PC-9 (cell line): Measurements from ENCODE around the gene HIGD2B. TPM values are rescaled to one million over a fixed set of nuclear protein-coding genes. Genes with fewer than 3 reads are reported as not detected.
"Not testable (repeated sequence)": the region's sequence is repeated elsewhere in the genome, so short reads cannot be mapped to it uniquely, and the experiment has no call there.

Source experiments
- BruUV-seq: library from RNA; stranded (reverse); fragments of 400-500 nt; replicated peaks from 2 replicates; lab custom pipeline; 2021; lab: Mats Ljungman, UMichigan
- CTCF ChIA-PET: fragments of 300-600 bp; sonication (Branson Sonifier 250); formaldehyde crosslinking; loops from one replicate; lab custom pipeline; 2022; ENCODE audit warnings: antibody characterized with exemption; lab: Charles Lee
- POLR2A ChIA-PET: fragments of 300-600 bp; sonication (Branson Sonifier 250); formaldehyde crosslinking; loops from one replicate; lab custom pipeline; 2022; ENCODE audit warnings: antibody characterized with exemption; ENCODE audit not compliant: unreplicated experiment; lab: Charles Lee
- DNase-seq, 2 experiments: peaks; one replicate each; pipeline versions ENCODE4 v3.0.0 to v3.0.0-alpha.2; 2015 to 2022; ENCODE audit warnings: mixed read lengths in 1 of 2
- H2AFZ ChIP-seq: fragments of 200-600 bp; sonication (generic); 2 replicates; pipeline ENCODE4 v1.8.1; 2017; ENCODE audit warnings: antibody characterized with exemption
- H3F3A ChIP-seq: fragments of 200-600 bp; sonication (generic); 2 replicates; pipeline ENCODE4 v1.8.1; 2017; ENCODE audit warnings: antibody characterized with exemption, mild to moderate bottlenecking, low read depth; ENCODE audit not compliant: insufficient read depth
- H3K27ac ChIP-seq: fragments of 200-600 bp; sonication (generic); 2 replicates; pipeline ENCODE4 v1.6.1; 2016; ENCODE audit warnings: mixed run types
- H3K27me3 ChIP-seq: fragments of 200-600 bp; sonication (generic); 2 replicates; pipeline ENCODE4 v1.6.1; 2016; ENCODE audit warnings: low read depth, mixed run types; ENCODE audit not compliant: insufficient read depth
- H3K36me3 ChIP-seq: fragments of 200-600 bp; sonication (generic); 2 replicates; pipeline ENCODE4 v1.6.1; 2016; ENCODE audit warnings: low read depth, mixed run types
- H3K4me1 ChIP-seq: fragments of 200-600 bp; sonication (generic); replicated peaks from 2 replicates; pipeline ENCODE4 v1.6.1; 2016; ENCODE audit warnings: mixed run types; ENCODE audit not compliant: insufficient read depth
- H3K4me2 ChIP-seq: fragments of 200-600 bp; sonication (generic); 2 replicates; pipeline ENCODE4 v1.6.1; 2017; ENCODE audit warnings: mixed run types
- H3K4me3 ChIP-seq: fragments of 200-600 bp; sonication (generic); 2 replicates; pipeline ENCODE4 v1.6.1; 2016; ENCODE audit warnings: mixed run types
- H3K79me2 ChIP-seq: fragments of 200-600 bp; sonication (generic); 2 replicates; pipeline ENCODE4 v1.6.1; 2017; ENCODE audit warnings: low read depth, mixed run types
- H3K9me2 ChIP-seq: fragments of 200-600 bp; sonication (generic); 2 replicates; pipeline ENCODE4 v1.8.1; 2017; ENCODE audit warnings: mild to moderate bottlenecking; ENCODE audit not compliant: insufficient read depth
- H3K9me3 ChIP-seq: fragments of 200-600 bp; sonication (generic); 2 replicates; pipeline ENCODE4 v1.8.1; 2016; ENCODE audit warnings: low read depth; ENCODE audit not compliant: insufficient read depth
- H4K20me1 ChIP-seq: fragments of 200-600 bp; sonication (generic); 2 replicates; pipeline ENCODE4 v1.8.1; 2017; ENCODE audit not compliant: insufficient read depth
- EZH2 ChIP-seq: fragments of 200-600 bp; sonication (generic); IDR thresholded peaks from 2 replicates; pipeline ENCODE4 v1.8.0; 2017; ENCODE audit warnings: antibody characterized with exemption, low read depth
- intact Hi-C: fragments of 100-400 bp; cut with micrococcal nuclease; formaldehyde crosslinking; loops from one replicate; pipeline ENCODE4 v1.10.0; 2022; ENCODE audit not compliant: unreplicated experiment
- total RNA-seq: library from RNA; stranded (reverse); gene quantifications from 2 replicates; pipeline ENCODE4 v1.2.3, GENCODE V29; 2021
- TF ChIP-seq, protein P1 (sequence below): fragments of 200-600 bp; sonication (generic); conservative IDR thresholded peaks from 2 replicates; pipeline ENCODE4 v1.6.1; 2017; ENCODE audit warnings: mixed run types, antibody characterized with exemption, mild to moderate bottlenecking, moderate library complexity

Gene HIGD2B
- total RNA-seq, 1 experiment from 2014 or later: not detected

DNA sequence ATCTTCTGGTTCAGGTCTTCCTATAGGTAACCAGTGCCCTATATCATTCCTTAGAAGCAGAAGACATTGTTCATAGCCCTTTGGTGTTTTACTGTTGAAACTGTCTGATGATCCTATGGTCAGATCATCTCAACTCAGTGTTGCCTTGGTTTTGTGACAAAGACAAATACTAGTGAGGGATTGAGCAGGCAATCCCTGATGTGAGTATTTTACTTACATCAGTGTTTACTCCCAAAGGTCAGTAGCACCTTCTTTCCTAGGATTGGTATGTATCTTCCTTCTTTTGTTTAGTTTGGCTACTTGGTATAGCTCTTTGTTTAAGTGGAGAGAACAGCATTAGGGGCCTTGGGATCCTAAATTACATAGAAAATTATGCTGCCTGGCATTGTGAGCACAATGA lies 41.2 kb upstream of the HIGD2B start:
- POLR2A ChIA-PET: no interaction called here

DNA sequence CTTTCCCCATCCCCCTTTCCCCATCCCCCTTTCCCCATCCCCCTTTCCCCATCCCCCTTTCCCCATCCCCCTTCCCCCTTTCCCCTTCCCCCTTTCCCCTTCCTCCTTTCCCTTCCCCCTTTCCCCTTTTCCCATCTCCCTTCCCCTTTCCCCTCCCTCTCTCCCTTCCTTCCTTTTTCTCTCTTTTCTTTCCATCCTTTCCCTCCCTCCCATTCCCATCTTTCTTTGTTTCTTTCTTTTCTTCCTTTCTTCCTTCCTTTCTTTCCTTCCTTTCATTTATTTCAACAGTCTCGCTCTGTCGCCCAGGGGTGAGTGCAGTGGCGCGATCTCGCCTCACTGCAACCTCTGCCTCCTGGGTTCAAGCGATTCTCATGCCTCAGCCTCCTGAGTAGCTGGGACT lies 39.9 kb upstream of the HIGD2B start:
- CTCF ChIA-PET, H3K4me1 ChIP-seq, DNase-seq, H3K9me3 ChIP-seq, H3K79me2 ChIP-seq, H3K27me3 ChIP-seq, POLR2A ChIA-PET, H3F3A ChIP-seq, H2AFZ ChIP-seq, H3K27ac ChIP-seq, H3K9me2 ChIP-seq, H3K36me3 ChIP-seq, H3K4me3 ChIP-seq, H4K20me1 ChIP-seq, H3K4me2 ChIP-seq, BruUV-seq: not testable (repeated sequence)
- intact Hi-C loops: loop anchor here (10.0 kb wide), 1 partner anchor 509 kb away; no protein-coding TSS in a partner anchor

More for the DNA sequence above, 41.2 kb upstream of the HIGD2B start:
- H3K4me3 ChIP-seq: no peak overlapping the region
- H4K20me1 ChIP-seq: no peaks in the 10 kb centered on the region
- H3K27ac ChIP-seq: no peak overlapping the region
- no peaks in the 10 kb centered on the region for H3K27me3 ChIP-seq
- no peak overlapping the region for H2AFZ ChIP-seq
- H3K9me3 ChIP-seq: no peaks in the 10 kb centered on the region
- DNase-seq: no peak
- TF ChIP-seq, protein P1, sequence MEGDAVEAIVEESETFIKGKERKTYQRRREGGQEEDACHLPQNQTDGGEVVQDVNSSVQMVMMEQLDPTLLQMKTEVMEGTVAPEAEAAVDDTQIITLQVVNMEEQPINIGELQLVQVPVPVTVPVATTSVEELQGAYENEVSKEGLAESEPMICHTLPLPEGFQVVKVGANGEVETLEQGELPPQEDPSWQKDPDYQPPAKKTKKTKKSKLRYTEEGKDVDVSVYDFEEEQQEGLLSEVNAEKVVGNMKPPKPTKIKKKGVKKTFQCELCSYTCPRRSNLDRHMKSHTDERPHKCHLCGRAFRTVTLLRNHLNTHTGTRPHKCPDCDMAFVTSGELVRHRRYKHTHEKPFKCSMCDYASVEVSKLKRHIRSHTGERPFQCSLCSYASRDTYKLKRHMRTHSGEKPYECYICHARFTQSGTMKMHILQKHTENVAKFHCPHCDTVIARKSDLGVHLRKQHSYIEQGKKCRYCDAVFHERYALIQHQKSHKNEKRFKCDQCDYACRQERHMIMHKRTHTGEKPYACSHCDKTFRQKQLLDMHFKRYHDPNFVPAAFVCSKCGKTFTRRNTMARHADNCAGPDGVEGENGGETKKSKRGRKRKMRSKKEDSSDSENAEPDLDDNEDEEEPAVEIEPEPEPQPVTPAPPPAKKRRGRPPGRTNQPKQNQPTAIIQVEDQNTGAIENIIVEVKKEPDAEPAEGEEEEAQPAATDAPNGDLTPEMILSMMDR: no peak
- TF ChIP-seq EZH2: no peak
- no peaks in the 10 kb centered on the region for H3K36me3 ChIP-seq
- no peaks in the 10 kb centered on the region for H3K9me2 ChIP-seq
- intact Hi-C loops: loop anchor here (10.0 kb wide), 1 partner anchor 508 kb away; no protein-coding TSS in a partner anchor
- no peak overlapping the region for H3K4me2 ChIP-seq
- no peaks in the 10 kb centered on the region for H3K79me2 ChIP-seq
- H3F3A ChIP-seq: no peaks in the 10 kb centered on the region
- BruUV-seq: no TSS peak
- no peaks in the 10 kb centered on the region for H3K4me1 ChIP-seq
- CTCF ChIA-PET: no interaction called here

GRCh38 chr15:72725446-72725845 lies 39.5 kb upstream of the HIGD2B start:
- Histone ChIP-seq H3K79me2 (no peaks in the 10 kb centered on the region), H3K27me3 (no peaks in the 10 kb centered on the region), H3K4me1 (no peaks in the 10 kb centered on the region), H3F3A (no peaks in the 10 kb centered on the region), H4K20me1 (no peaks in the 10 kb centered on the region), H3K4me3 (no peak overlapping the region), H3K4me2 (no peak overlapping the region), H3K36me3 (no peaks in the 10 kb centered on the region), H3K27ac (no peak overlapping the region), H3K9me2 (no peaks in the 10 kb centered on the region), H3K9me3 (no peaks in the 10 kb centered on the region), H2AFZ (no peak overlapping the region)
- intact Hi-C loops: loop anchor here (10.0 kb wide), 1 partner anchor 509 kb away; no protein-coding TSS in a partner anchor
- no TSS peak for BruUV-seq
- DNase-seq: no peak
- CTCF ChIA-PET: no interaction called here
- TF ChIP-seq, protein P1: no peak
- no peak for TF ChIP-seq EZH2
- POLR2A ChIA-PET: no interaction called here

DNA sequence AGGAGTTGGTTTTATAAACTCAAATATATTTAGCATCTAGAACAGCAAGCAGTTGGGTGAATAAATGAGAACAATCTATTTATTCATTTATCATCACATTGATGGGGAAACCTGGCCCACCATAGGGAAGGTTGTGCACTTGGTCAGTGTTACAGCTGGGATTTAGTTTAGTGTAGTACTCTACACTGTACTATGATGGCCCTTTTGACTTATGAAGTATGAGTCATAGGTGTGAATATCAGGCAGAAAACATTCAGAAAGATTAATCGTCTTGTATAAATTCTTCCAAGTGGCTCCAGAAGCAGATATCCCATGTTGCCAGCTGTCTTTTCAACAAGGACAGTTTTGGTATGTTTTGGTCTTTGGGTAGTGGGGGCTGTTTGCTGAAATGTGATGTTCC lies 38.0 kb upstream of the HIGD2B start:
- H2AFZ ChIP-seq: no peak overlapping the region
- no peaks in the 10 kb centered on the region for H3K79me2 ChIP-seq
- TF ChIP-seq EZH2: no peak
- TF ChIP-seq, protein P1: no peak
- no peaks in the 10 kb centered on the region for H3K4me1 ChIP-seq
- no peak for DNase-seq
- no peaks in the 10 kb centered on the region for H3K9me2 ChIP-seq
- no peaks in the 10 kb centered on the region for H3K27me3 ChIP-seq
- H4K20me1 ChIP-seq: no peaks in the 10 kb centered on the region
- no peaks in the 10 kb centered on the region for H3K9me3 ChIP-seq
- POLR2A ChIA-PET: no interaction called here
- H3K27ac ChIP-seq: no peak overlapping the region
- no peaks in the 10 kb centered on the region for H3F3A ChIP-seq
- BruUV-seq: no TSS peak
- H3K4me2 ChIP-seq: no peak overlapping the region
- CTCF ChIA-PET: no interaction called here
- intact Hi-C loops: loop anchor here (10.0 kb wide), 1 partner anchor 511 kb away; no protein-coding TSS in a partner anchor
- no peaks in the 10 kb centered on the region for H3K36me3 ChIP-seq
- no peak overlapping the region for H3K4me3 ChIP-seq
